Measurements from ENCODE around the gene TIMP2. TPM values are rescaled to one million over a fixed set of nuclear protein-coding genes. Genes with fewer than 3 reads are reported as not detected.

Gene TIMP2
- total RNA-seq, 1 experiment from 2014 or later: 64.8 TPM

DNA sequence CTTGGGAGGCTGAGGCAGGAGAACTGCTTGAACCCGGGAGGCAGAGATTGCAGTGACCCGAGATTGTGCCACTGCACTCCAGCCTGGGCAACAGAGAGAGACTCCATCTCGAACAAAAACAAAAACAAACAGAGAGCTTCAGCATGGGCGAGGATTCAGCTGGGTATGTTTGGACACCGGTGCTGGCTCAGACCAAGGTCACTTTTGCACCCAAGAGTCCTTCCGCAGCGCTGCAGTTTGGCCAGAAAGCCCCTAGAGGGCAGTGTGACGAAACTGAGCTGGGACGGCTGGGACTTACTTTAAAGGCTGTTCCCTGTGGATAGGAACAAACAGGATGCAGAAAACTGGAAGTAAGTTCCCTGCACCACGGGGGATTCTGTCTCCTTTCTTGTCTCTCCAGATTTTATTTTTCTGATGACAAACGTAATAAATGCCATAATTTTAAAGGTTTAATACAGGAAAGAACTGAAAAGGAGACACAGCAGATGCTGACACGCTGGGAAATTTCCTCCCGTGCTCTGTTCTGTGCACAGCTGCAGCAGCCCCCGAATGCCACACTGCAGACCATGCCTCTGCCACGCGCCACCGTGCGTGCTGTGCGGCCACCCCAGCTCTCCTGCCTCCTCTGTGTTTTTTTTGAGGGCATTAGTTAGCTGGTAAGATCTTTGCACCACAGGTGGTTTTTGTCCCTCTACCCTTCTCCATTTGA is 59.4 kb downstream of the TIMP2 start:
- Histone ChIP-seq H3K4me2 (ENCODE audit: low read length) (peak overlapping the region; percentile 28; the same call in 1 of the 2 replicates), H3K9me3 (ENCODE audit: control insufficient read depth in 1 of 2, insufficient read depth in 1 of 2, low read depth in 1 of 2, low read length in 2 of 2) (no peaks in the 10 kb centered on the region), H4K20me1 (ENCODE audit: insufficient read depth) (no peaks in the 10 kb centered on the region), H3K36me3 (ENCODE audit: control insufficient read depth in 1 of 2, insufficient read depth in 2 of 2, low read length in 2 of 2) (peaks cover 0 to 5% of the 10 kb centered on the region in 2 experiments; a peak in 1 of 4 replicates), H3K27ac (ENCODE audit: low read depth, low read length) (no peak overlapping the region), H3K4me3 (replicated peaks in 1 of 2; ENCODE audit: low read depth in 1 of 2, low read length in 2 of 2) (no peak overlapping the region), H3K9me2 (ENCODE audit: insufficient read depth) (no peaks in the 10 kb centered on the region), H3K4me1 (ENCODE audit: control insufficient read depth in 1 of 2, insufficient read depth in 2 of 2, low read length in 2 of 2) (peaks cover 20 to 32% of the 10 kb centered on the region in 2 experiments), H3K9ac (ENCODE audit: low read length) (no peak overlapping the region), H2AFZ (ENCODE audit: low read depth, low read length, poor library complexity, severe bottlenecking) (no peak overlapping the region), H3K27me3 (ENCODE audit: insufficient read depth, low read length) (no peaks in the 10 kb centered on the region), H3K79me2 (ENCODE audit: insufficient read depth, low read length) (no peaks in the 10 kb centered on the region; the same call in 1 of the 2 replicates)
- TF ChIP-seq, protein P1, sequence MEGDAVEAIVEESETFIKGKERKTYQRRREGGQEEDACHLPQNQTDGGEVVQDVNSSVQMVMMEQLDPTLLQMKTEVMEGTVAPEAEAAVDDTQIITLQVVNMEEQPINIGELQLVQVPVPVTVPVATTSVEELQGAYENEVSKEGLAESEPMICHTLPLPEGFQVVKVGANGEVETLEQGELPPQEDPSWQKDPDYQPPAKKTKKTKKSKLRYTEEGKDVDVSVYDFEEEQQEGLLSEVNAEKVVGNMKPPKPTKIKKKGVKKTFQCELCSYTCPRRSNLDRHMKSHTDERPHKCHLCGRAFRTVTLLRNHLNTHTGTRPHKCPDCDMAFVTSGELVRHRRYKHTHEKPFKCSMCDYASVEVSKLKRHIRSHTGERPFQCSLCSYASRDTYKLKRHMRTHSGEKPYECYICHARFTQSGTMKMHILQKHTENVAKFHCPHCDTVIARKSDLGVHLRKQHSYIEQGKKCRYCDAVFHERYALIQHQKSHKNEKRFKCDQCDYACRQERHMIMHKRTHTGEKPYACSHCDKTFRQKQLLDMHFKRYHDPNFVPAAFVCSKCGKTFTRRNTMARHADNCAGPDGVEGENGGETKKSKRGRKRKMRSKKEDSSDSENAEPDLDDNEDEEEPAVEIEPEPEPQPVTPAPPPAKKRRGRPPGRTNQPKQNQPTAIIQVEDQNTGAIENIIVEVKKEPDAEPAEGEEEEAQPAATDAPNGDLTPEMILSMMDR (IDR thresholded peaks at IDR 0.05 in 2 of 3, conservative IDR thresholded peaks at IDR 0.05 in 1 of 3; ENCODE audit: borderline replicate concordance in 1 of 3, insufficient read depth in 1 of 3, low read depth in 2 of 3, low read length in 2 of 3): peak; percentile 90 to 99 (median 98)
- TF ChIP-seq RAD21 (IDR thresholded peaks at IDR 0.05; ENCODE audit: low read depth) (peak; percentile 95), ELF1 (IDR thresholded peaks at IDR 0.05; ENCODE audit: borderline replicate concordance, low read depth) (no peak), YY1 (IDR thresholded peaks at IDR 0.05; ENCODE audit: extremely low read depth, insufficient replicate concordance, low read depth, low read length) (peak; percentile 41)
- ChIA-PET POLR2A (interaction anchor here (0.7 to 1.3 kb wide), 4 partner anchors 96 to 114 kb away, joined by 3 to 6 read pairs (median 4); partner anchors contain the start of gene LGALS3BP), RAD21 (ENCODE audit: low non-redundant PET in 1 of 2, low total read pairs in 2 of 2, uncharacterized antibody in 2 of 2, unreplicated experiment in 2 of 2) (interaction anchor here (0.7 to 1.9 kb wide), 3 partner anchors 11 to 105 kb away, joined by 3 to 14 read pairs (median 6); no protein-coding TSS in a partner anchor), CTCF (interaction anchor here (0.5 to 3.7 kb wide), 31 partner anchors 11 to 181 kb away, joined by 3 to 55 read pairs (median 5); partner anchors contain the start of genes CEP295NL and LGALS3BP)
- intact Hi-C loops (cut with micrococcal nuclease): loop anchor here (1.0 to 5.0 kb wide), 2 partner anchors 56 to 105 kb away; no protein-coding TSS in a partner anchor
- no TSS peak for BruUV-seq (replicated peaks)
- DNase-seq (ENCODE audit: low read depth, low spot score): peak; percentile 73
- peak; percentile 65 for ATAC-seq

Measured in HCT116 (cell line).